Mesenchymal stem cell (in vitro differentiated cells and primary cell): ENCODE data around the gene APOC4.
"Not testable (repeated sequence)": the region's sequence is repeated elsewhere in the genome, so short reads cannot be mapped to it uniquely, and the experiment has no call there.

ENCODE experiments used
- DNase-seq: peaks from one replicate; pipeline ENCODE4 v3.0.0-alpha.2; 2013
- H2AFZ ChIP-seq: one replicate; pipeline ENCODE4 v1.6.1; 2013; ENCODE audit warnings: low read depth, mild to moderate bottlenecking, control low read depth, inconsistent platforms, low read length, moderate library complexity
- H2AK5ac ChIP-seq: 2 replicates; pipeline ENCODE4 v1.6.1; 2013; ENCODE audit warnings: low read length, moderate library complexity, mild to moderate bottlenecking, inconsistent platforms; ENCODE audit not compliant: severe bottlenecking
- H2BK120ac ChIP-seq: one replicate; pipeline ENCODE4 v1.6.1; 2013; ENCODE audit warnings: low read depth, mild to moderate bottlenecking, inconsistent platforms, low read length, moderate library complexity
- H2BK12ac ChIP-seq, 2 experiments: one replicate each; pipeline ENCODE4 v1.6.1; 2013; ENCODE audit warnings: inconsistent platforms in 2 of 2, low read length in 2 of 2, mild to moderate bottlenecking in 2 of 2, moderate library complexity in 2 of 2, control low read depth in 1 of 2
- H2BK15ac ChIP-seq: one replicate; pipeline ENCODE4 v1.6.1; 2013; ENCODE audit warnings: mild to moderate bottlenecking, low read depth, inconsistent platforms; ENCODE audit not compliant: poor library complexity, severe bottlenecking
- H2BK5ac ChIP-seq: 2 replicates; pipeline ENCODE4 v1.6.1; 2013; ENCODE audit warnings: low read depth, mild to moderate bottlenecking, low read length, control low read depth, inconsistent platforms; ENCODE audit not compliant: poor library complexity, severe bottlenecking
- H3K14ac ChIP-seq, 2 experiments: one replicate each; pipeline ENCODE4 v1.6.1; 2013; ENCODE audit warnings: inconsistent platforms in 2 of 2, low read length in 2 of 2, control low read depth in 1 of 2, mild to moderate bottlenecking in 1 of 2, moderate library complexity in 1 of 2
- H3K18ac ChIP-seq, 2 experiments: one replicate each; pipeline ENCODE4 v1.6.1; 2013; ENCODE audit warnings: inconsistent platforms in 2 of 2, low read length in 2 of 2, control low read depth in 1 of 2, low read depth in 1 of 2, mild to moderate bottlenecking in 1 of 2
- H3K23ac ChIP-seq, 2 experiments: one replicate each; pipeline ENCODE4 v1.6.1; 2013; ENCODE audit warnings: inconsistent platforms in 2 of 2, low read length in 2 of 2, mild to moderate bottlenecking in 2 of 2, moderate library complexity in 2 of 2, control low read depth in 1 of 2
- H3K27ac ChIP-seq: 2 replicates; pipeline ENCODE4 v1.5.1; 2013; ENCODE audit warnings: mild to moderate bottlenecking, moderate library complexity, low read length, control low read depth, inconsistent platforms; ENCODE audit not compliant: poor library complexity, severe bottlenecking
- H3K27me3 ChIP-seq, 2 experiments: 2 replicates each; pipeline versions ENCODE4 v1.6.1 to v1.7.0; 2013; ENCODE audit warnings: low read length in 2 of 2, mild to moderate bottlenecking in 2 of 2, moderate library complexity in 2 of 2, control low read depth in 1 of 2, inconsistent platforms in 1 of 2; ENCODE audit not compliant: control insufficient read depth in 1 of 2, insufficient read depth in 1 of 2
- H3K36me3 ChIP-seq, 2 experiments: 2 replicates each; pipeline versions ENCODE4 v1.6.1 to v1.7.0; 2013; ENCODE audit warnings: low read length in 2 of 2, control low read depth in 1 of 2, inconsistent platforms in 1 of 2, low read depth in 1 of 2, mild to moderate bottlenecking in 1 of 2; ENCODE audit not compliant: insufficient read depth in 2 of 2, control insufficient read depth in 1 of 2
- H3K4ac ChIP-seq, 2 experiments: one replicate each; pipeline ENCODE4 v1.6.1; 2013; ENCODE audit warnings: inconsistent platforms in 2 of 2, low read length in 2 of 2, mild to moderate bottlenecking in 2 of 2, moderate library complexity in 2 of 2, control low read depth in 1 of 2, low read depth in 1 of 2
- H3K4me1 ChIP-seq: 2 replicates; pipeline ENCODE4 v1.6.1; 2013; ENCODE audit warnings: low read depth, low read length, control low read depth; ENCODE audit not compliant: control insufficient read depth, insufficient read depth
- H3K4me2 ChIP-seq: 2 replicates; pipeline ENCODE4 v1.6.1; 2013; ENCODE audit warnings: low read length, mild to moderate bottlenecking, inconsistent platforms; ENCODE audit not compliant: poor library complexity, severe bottlenecking
- H3K4me3 ChIP-seq, 2 experiments: 2 replicates each; pipeline versions ENCODE4 v1.5.1 to v1.7.0; 2013; ENCODE audit warnings: low read length in 2 of 2, mild to moderate bottlenecking in 2 of 2, control low read depth in 1 of 2, low read depth in 1 of 2; ENCODE audit not compliant: insufficient read depth in 1 of 2
- H3K79me1 ChIP-seq: replicated peaks from 2 replicates; pipeline ENCODE4 v1.6.1; 2013; ENCODE audit warnings: mild to moderate bottlenecking, control low read depth, low read length, inconsistent platforms; ENCODE audit not compliant: poor library complexity, severe bottlenecking
- H3K9ac ChIP-seq: 2 replicates; pipeline ENCODE4 v1.7.0; 2013; ENCODE audit warnings: mild to moderate bottlenecking, low read length, moderate library complexity
- H3K9me3 ChIP-seq: 2 replicates; pipeline ENCODE4 v1.7.0; 2013; ENCODE audit warnings: mild to moderate bottlenecking, low read length; ENCODE audit not compliant: control insufficient read depth
- H4K8ac ChIP-seq: one replicate; pipeline ENCODE4 v1.6.1; 2013; ENCODE audit warnings: inconsistent platforms, mild to moderate bottlenecking, low read length, moderate library complexity
- H4K91ac ChIP-seq: one replicate; pipeline ENCODE4 v1.6.1; 2013; ENCODE audit warnings: mild to moderate bottlenecking, low read length, inconsistent platforms
- WGBS: methylation state at CpG from one replicate; pipeline ENCODE4 v1.1.7; 2013; ENCODE audit warnings: mixed read lengths; 5-methylcytosine and 5-hydroxymethylcytosine counted together

The APOC4 gene

GRCh38 chr19:44969437-44969836 lies 27.4 kb downstream of the APOC4 start:
- no peak overlapping the region for H3K4me2 ChIP-seq
- peaks cover 49 to 60% of the 10 kb centered on the region in 2 experiments for H3K36me3 ChIP-seq
- no peak overlapping the region for H3K23ac ChIP-seq
- H3K27me3 ChIP-seq, result no peaks in the 10 kb centered on the region
- no peak overlapping the region for H3K4me3 ChIP-seq
- no peak overlapping the region for H2AK5ac ChIP-seq
- peaks cover 31% of the 10 kb centered on the region for H3K79me1 ChIP-seq
- no peak overlapping the region for H2BK12ac ChIP-seq
- H4K8ac ChIP-seq, result no peak overlapping the region
- H3K9ac ChIP-seq, result no peak overlapping the region
- H2BK5ac ChIP-seq, result no peak overlapping the region
- DNase-seq, result no peak
- no peak overlapping the region for H3K27ac ChIP-seq
- H2AFZ ChIP-seq, result no peak overlapping the region
- H3K9me3 ChIP-seq, result no peaks in the 10 kb centered on the region
- no peak overlapping the region for H3K4ac ChIP-seq
- no peak overlapping the region for H2BK120ac ChIP-seq
- WGBS, result 98% methylated on average over 5 of the region's 5 CpGs
- H2BK15ac ChIP-seq, result no peak overlapping the region
- no peak overlapping the region for H3K18ac ChIP-seq
- H3K4me1 ChIP-seq, result peaks cover 2% of the 10 kb centered on the region
- H3K14ac ChIP-seq, result no peak overlapping the region
- H4K91ac ChIP-seq, result no peak overlapping the region

- not testable (repeated sequence) for H3K27ac ChIP-seq, H3K4me1 ChIP-seq, H3K4me2 ChIP-seq, H3K18ac ChIP-seq, H4K91ac ChIP-seq, H3K9me3 ChIP-seq, H2BK120ac ChIP-seq, H3K23ac ChIP-seq, DNase-seq, H3K4me3 ChIP-seq, H2BK12ac ChIP-seq, H3K14ac ChIP-seq, H3K4ac ChIP-seq, H3K9ac ChIP-seq, H2AK5ac ChIP-seq, H4K8ac ChIP-seq, H3K27me3 ChIP-seq, H2AFZ ChIP-seq, H2BK15ac ChIP-seq, H2BK5ac ChIP-seq
- WGBS, result 94% methylated on average over 5 of the region's 6 CpGs
- Histone ChIP-seq H3K79me1 (peaks cover 32% of the 10 kb centered on the region), H3K36me3 (peaks cover 61 to 67% of the 10 kb centered on the region in 2 experiments)
Observed at GRCh38 chr19:44971451-44971850, 29.4 kb downstream of the APOC4 start.

GRCh38 chr19:44972802-44973201 lies 30.8 kb downstream of the APOC4 start:
- Histone ChIP-seq H2AFZ (no peak overlapping the region), H2BK120ac (no peak overlapping the region), H3K4me3 (no peak overlapping the region), H3K9ac (no peak overlapping the region), H4K8ac (no peak overlapping the region), H2BK5ac (no peak overlapping the region), H3K79me1 (peaks cover 37% of the 10 kb centered on the region), H3K14ac (no peak overlapping the region), H3K27me3 (no peaks in the 10 kb centered on the region), H3K36me3 (peaks cover 63 to 74% of the 10 kb centered on the region in 2 experiments), H3K27ac (no peak overlapping the region), H3K18ac (no peak overlapping the region), H2AK5ac (no peak overlapping the region), H3K9me3 (no peaks in the 10 kb centered on the region), H3K4ac (no peak overlapping the region), H3K4me1 (peaks cover 2% of the 10 kb centered on the region), H3K4me2 (no peak overlapping the region), H3K23ac (no peak overlapping the region), H2BK15ac (no peak overlapping the region), H4K91ac (no peak overlapping the region), H2BK12ac (no peak overlapping the region)
- WGBS, result 97% methylated on average over 13 of the region's 13 CpGs
- no peak for DNase-seq

- H3K23ac ChIP-seq, result no peak overlapping the region
- H3K27me3 ChIP-seq, result no peaks in the 10 kb centered on the region
- H3K4me1 ChIP-seq, result no peaks in the 10 kb centered on the region
- no peak overlapping the region for H2BK120ac ChIP-seq
- no peak overlapping the region for H4K91ac ChIP-seq
- peaks cover 30% of the 10 kb centered on the region for H3K79me1 ChIP-seq
- H3K9me3 ChIP-seq, result no peaks in the 10 kb centered on the region
- WGBS, result 98% methylated on average over 21 of the region's 21 CpGs
- H2BK12ac ChIP-seq, result no peak overlapping the region
- no peak overlapping the region for H2AFZ ChIP-seq
- no peak for DNase-seq
- H2BK5ac ChIP-seq, result no peak overlapping the region
- no peak overlapping the region for H3K18ac ChIP-seq
- no peak overlapping the region for H3K4ac ChIP-seq
- H3K36me3 ChIP-seq, result peaks cover 64 to 74% of the 10 kb centered on the region in 2 experiments
- H3K27ac ChIP-seq, result no peak overlapping the region
- no peak overlapping the region for H3K9ac ChIP-seq
- H3K4me2 ChIP-seq, result no peak overlapping the region
- H2BK15ac ChIP-seq, result no peak overlapping the region
- H3K4me3 ChIP-seq, result no peak overlapping the region
- H3K14ac ChIP-seq, result no peak overlapping the region
- H2AK5ac ChIP-seq, result no peak overlapping the region
- H4K8ac ChIP-seq, result no peak overlapping the region
Observed at GRCh38 chr19:44973982-44974735, 32.1 kb downstream of the APOC4 start.
